MM.1S (cell line): ENCODE data around the gene YLPM1.

Experiments
- DNase-seq: peaks from one replicate; pipeline ENCODE4 v3.0.0-alpha.2; 2015
- H2AFZ ChIP-seq: fragments of 300-600 bp; sonication (generic); 2 replicates; pipeline ENCODE4 v1.6.0; 2016; ENCODE audit warnings: antibody characterized with exemption, low read length
- H3F3A ChIP-seq: fragments of 300-600 bp; sonication (generic); 2 replicates; pipeline ENCODE4 v1.6.1; 2016; ENCODE audit warnings: mild to moderate bottlenecking, antibody characterized with exemption, low read length, moderate library complexity, mixed read lengths; ENCODE audit not compliant: insufficient read depth
- H3K27ac ChIP-seq: fragments of 300-600 bp; sonication (generic); 2 replicates; pipeline ENCODE4 v1.5.1; 2016; ENCODE audit warnings: mild to moderate bottlenecking, low read length
- H3K27me3 ChIP-seq: fragments of 300-600 bp; sonication (generic); replicated peaks from 2 replicates; pipeline ENCODE4 v1.6.0; 2016; ENCODE audit warnings: low read length; ENCODE audit not compliant: insufficient read depth
- H3K36me3 ChIP-seq: fragments of 300-600 bp; sonication (generic); replicated peaks from 2 replicates; pipeline ENCODE4 v1.6.1; 2016; ENCODE audit warnings: mild to moderate bottlenecking, low read length, mixed read lengths; ENCODE audit not compliant: insufficient read depth
- H3K4me1 ChIP-seq: fragments of 300-600 bp; sonication (generic); 2 replicates; pipeline ENCODE4 v1.6.1; 2016; ENCODE audit warnings: low read length, mixed read lengths
- H3K4me2 ChIP-seq: fragments of 300-600 bp; sonication (generic); 2 replicates; pipeline ENCODE4 v1.6.0; 2016; ENCODE audit warnings: low read depth, low read length
- H3K4me3 ChIP-seq: fragments of 300-600 bp; sonication (generic); 2 replicates; pipeline ENCODE4 v1.5.1; 2016; ENCODE audit warnings: low read length, mixed read lengths
- H3K79me2 ChIP-seq: fragments of 300-600 bp; sonication (generic); 2 replicates; pipeline ENCODE4 v1.6.1; 2016; ENCODE audit warnings: mixed run types, low read length, mixed read lengths
- H3K9ac ChIP-seq: fragments of 300-600 bp; sonication (generic); 2 replicates; pipeline ENCODE4 v1.6.1; 2016; ENCODE audit warnings: low read length, mixed read lengths
- H3K9me2 ChIP-seq: fragments of 300-600 bp; sonication (generic); replicated peaks from 2 replicates; pipeline ENCODE4 v1.6.1; 2016; ENCODE audit warnings: mild to moderate bottlenecking, low read length, mixed read lengths; ENCODE audit not compliant: insufficient read depth
- H3K9me3 ChIP-seq: fragments of 300-600 bp; sonication (generic); replicated peaks from 2 replicates; pipeline ENCODE4 v1.6.1; 2016; ENCODE audit warnings: mild to moderate bottlenecking, low read length, mixed read lengths; ENCODE audit not compliant: insufficient read depth
- H4K20me1 ChIP-seq: fragments of 300-600 bp; sonication (generic); 2 replicates; pipeline ENCODE4 v1.6.1; 2016; ENCODE audit warnings: mild to moderate bottlenecking, low read length, moderate library complexity, mixed read lengths; ENCODE audit not compliant: insufficient read depth
- EZH2 ChIP-seq: fragments of 300-600 bp; sonication (generic); optimal IDR thresholded peaks from 2 replicates; pipeline ENCODE3; 2017; ENCODE audit warnings: low read depth, mild to moderate bottlenecking, antibody characterized with exemption, low read length, mixed read lengths
- EZH2phosphoT487 ChIP-seq: fragments of 300-600 bp; sonication (generic); IDR thresholded peaks from 2 replicates; pipeline ENCODE4 v1.6.1; 2018; ENCODE audit warnings: antibody characterized with exemption, low read length
- TF ChIP-seq, protein P1 (sequence below): fragments of 300-600 bp; sonication (generic); IDR thresholded peaks from 2 replicates; pipeline ENCODE4 v1.5.1; 2016; ENCODE audit warnings: antibody characterized with exemption, low read length, mixed read lengths

The YLPM1 gene

GRCh38 chr14:74855945-74856344 lies 92.8 kb downstream of the YLPM1 start:
- Histone ChIP-seq H3F3A (no peaks in the 10 kb centered on the region), H3K4me1 (no peaks in the 10 kb centered on the region), H3K9me3 (no peaks in the 10 kb centered on the region), H3K36me3 (no peaks in the 10 kb centered on the region), H3K4me2 (no peak overlapping the region), H3K27me3 (no peaks in the 10 kb centered on the region), H4K20me1 (no peaks in the 10 kb centered on the region), H3K4me3 (no peak overlapping the region), H3K9me2 (no peaks in the 10 kb centered on the region), H3K27ac (no peak overlapping the region), H3K79me2 (no peaks in the 10 kb centered on the region), H2AFZ (no peak overlapping the region), H3K9ac (no peak overlapping the region)
- TF ChIP-seq EZH2phosphoT487 (no peak), EZH2 (no peak)
- TF ChIP-seq, protein P1, sequence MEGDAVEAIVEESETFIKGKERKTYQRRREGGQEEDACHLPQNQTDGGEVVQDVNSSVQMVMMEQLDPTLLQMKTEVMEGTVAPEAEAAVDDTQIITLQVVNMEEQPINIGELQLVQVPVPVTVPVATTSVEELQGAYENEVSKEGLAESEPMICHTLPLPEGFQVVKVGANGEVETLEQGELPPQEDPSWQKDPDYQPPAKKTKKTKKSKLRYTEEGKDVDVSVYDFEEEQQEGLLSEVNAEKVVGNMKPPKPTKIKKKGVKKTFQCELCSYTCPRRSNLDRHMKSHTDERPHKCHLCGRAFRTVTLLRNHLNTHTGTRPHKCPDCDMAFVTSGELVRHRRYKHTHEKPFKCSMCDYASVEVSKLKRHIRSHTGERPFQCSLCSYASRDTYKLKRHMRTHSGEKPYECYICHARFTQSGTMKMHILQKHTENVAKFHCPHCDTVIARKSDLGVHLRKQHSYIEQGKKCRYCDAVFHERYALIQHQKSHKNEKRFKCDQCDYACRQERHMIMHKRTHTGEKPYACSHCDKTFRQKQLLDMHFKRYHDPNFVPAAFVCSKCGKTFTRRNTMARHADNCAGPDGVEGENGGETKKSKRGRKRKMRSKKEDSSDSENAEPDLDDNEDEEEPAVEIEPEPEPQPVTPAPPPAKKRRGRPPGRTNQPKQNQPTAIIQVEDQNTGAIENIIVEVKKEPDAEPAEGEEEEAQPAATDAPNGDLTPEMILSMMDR: no peak
- DNase-seq: no peak

DNA sequence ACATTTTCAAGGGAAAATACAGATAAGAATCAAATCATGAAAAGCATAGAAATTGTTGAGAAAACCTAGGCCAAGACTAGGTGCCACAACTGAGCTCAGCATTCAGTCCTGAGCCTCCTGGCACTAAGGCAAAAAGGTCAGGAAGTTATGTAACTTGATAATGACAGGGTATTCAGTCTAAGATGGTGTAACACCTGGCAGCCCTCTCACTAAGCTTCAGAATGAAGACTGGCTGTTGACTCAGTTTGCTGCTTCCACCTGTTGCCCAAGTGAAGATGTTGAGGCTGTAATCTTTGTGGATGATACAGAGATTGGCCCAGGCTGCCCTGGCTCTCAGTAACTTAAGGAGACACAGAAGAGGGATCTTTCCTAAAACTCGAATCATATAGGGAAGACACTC lies 93.2 kb downstream of the YLPM1 start:
- no peak overlapping the region for H3K4me2 ChIP-seq
- no peaks in the 10 kb centered on the region for H3K79me2 ChIP-seq
- H3K27ac ChIP-seq: no peak overlapping the region
- no peaks in the 10 kb centered on the region for H4K20me1 ChIP-seq
- no peak overlapping the region for H3K9ac ChIP-seq
- no peaks in the 10 kb centered on the region for H3K27me3 ChIP-seq
- no peaks in the 10 kb centered on the region for H3K9me3 ChIP-seq
- DNase-seq: no peak
- no peaks in the 10 kb centered on the region for H3F3A ChIP-seq
- H3K4me3 ChIP-seq: no peak overlapping the region
- no peak for TF ChIP-seq EZH2
- no peak for TF ChIP-seq EZH2phosphoT487
- TF ChIP-seq, protein P1: no peak
- H3K9me2 ChIP-seq: no peaks in the 10 kb centered on the region
- H2AFZ ChIP-seq: no peak overlapping the region
- H3K4me1 ChIP-seq: no peaks in the 10 kb centered on the region
- H3K36me3 ChIP-seq: no peaks in the 10 kb centered on the region

GRCh38 chr14:74858022-74858421 lies 94.9 kb downstream of the YLPM1 start:
- no peak overlapping the region for H3K4me2 ChIP-seq
- no peaks in the 10 kb centered on the region for H3K9me2 ChIP-seq
- H3K4me3 ChIP-seq: no peak overlapping the region
- no peak overlapping the region for H2AFZ ChIP-seq
- H3K36me3 ChIP-seq: no peaks in the 10 kb centered on the region
- no peaks in the 10 kb centered on the region for H4K20me1 ChIP-seq
- H3K27ac ChIP-seq: no peak overlapping the region
- H3K79me2 ChIP-seq: no peaks in the 10 kb centered on the region
- no peaks in the 10 kb centered on the region for H3K27me3 ChIP-seq
- no peaks in the 10 kb centered on the region for H3K4me1 ChIP-seq
- no peaks in the 10 kb centered on the region for H3F3A ChIP-seq
- no peak for DNase-seq
- no peak overlapping the region for H3K9ac ChIP-seq
- no peak for TF ChIP-seq EZH2phosphoT487
- TF ChIP-seq EZH2: no peak
- TF ChIP-seq, protein P1: no peak
- H3K9me3 ChIP-seq: no peaks in the 10 kb centered on the region
